GM23248 (cell line): ENCODE results near the gene PAK2. TPM values are rescaled to one million over a fixed set of nuclear protein-coding genes. Genes with fewer than 3 reads are reported as not detected.

ENCODE experiments used
- DNase-seq: peaks from one replicate; pipeline ENCODE4 v3.0.0-alpha.2; 2015
- H2AFZ ChIP-seq: fragments of 200-600 bp; sonication (generic); 2 replicates; pipeline ENCODE4 v1.6.1; 2016; ENCODE audit warnings: antibody characterized with exemption
- H3F3A ChIP-seq: fragments of 200-600 bp; sonication (generic); 2 replicates; pipeline ENCODE4 v1.6.1; 2016; ENCODE audit warnings: mild to moderate bottlenecking, antibody characterized with exemption, mixed run types; ENCODE audit not compliant: insufficient read depth
- H3K27ac ChIP-seq: fragments of 200-600 bp; sonication (generic); 2 replicates; pipeline ENCODE4 v1.5.1; 2016; ENCODE audit warnings: mild to moderate bottlenecking
- H3K27me3 ChIP-seq: fragments of 200-600 bp; sonication (generic); replicated peaks from 2 replicates; pipeline ENCODE4 v1.6.1; 2016; ENCODE audit warnings: mild to moderate bottlenecking; ENCODE audit not compliant: insufficient read depth
- H3K36me3 ChIP-seq: fragments of 200-600 bp; sonication (generic); 2 replicates; pipeline ENCODE4 v1.6.1; 2016; ENCODE audit warnings: low read depth, mild to moderate bottlenecking
- H3K4me1 ChIP-seq: fragments of 200-600 bp; sonication (generic); 2 replicates; pipeline ENCODE4 v1.6.1; 2016; ENCODE audit warnings: mild to moderate bottlenecking; ENCODE audit not compliant: insufficient read depth
- H3K4me2 ChIP-seq: fragments of 200-600 bp; sonication (generic); one replicate; pipeline ENCODE4 v1.6.1; 2016; ENCODE audit warnings: mild to moderate bottlenecking; ENCODE audit not compliant: unreplicated experiment
- H3K4me3 ChIP-seq: fragments of 200-600 bp; sonication (generic); 2 replicates; pipeline ENCODE4 v1.5.1; 2016; ENCODE audit warnings: mild to moderate bottlenecking
- H3K79me2 ChIP-seq: fragments of 200-600 bp; sonication (generic); 2 replicates; pipeline ENCODE4 v1.6.1; 2016; ENCODE audit warnings: mild to moderate bottlenecking; ENCODE audit not compliant: insufficient read depth
- H3K9ac ChIP-seq: fragments of 200-600 bp; sonication (generic); 2 replicates; pipeline ENCODE4 v1.6.1; 2016; ENCODE audit warnings: mild to moderate bottlenecking
- H3K9me2 ChIP-seq: fragments of 200-600 bp; sonication (generic); 2 replicates; pipeline ENCODE4 v1.6.1; 2016; ENCODE audit warnings: mixed run types, mild to moderate bottlenecking, moderate library complexity; ENCODE audit not compliant: insufficient read depth
- H3K9me3 ChIP-seq: fragments of 200-600 bp; sonication (generic); one replicate; pipeline ENCODE4 v1.6.1; 2017; ENCODE audit warnings: low read depth
- H4K20me1 ChIP-seq: fragments of 200-600 bp; sonication (generic); 2 replicates; pipeline ENCODE4 v1.6.0; 2016; ENCODE audit not compliant: insufficient read depth
- EZH2 ChIP-seq: fragments of 200-600 bp; sonication (generic); IDR thresholded peaks from 2 replicates; pipeline ENCODE4 v1.6.1; 2018; ENCODE audit warnings: antibody characterized with exemption, mild to moderate bottlenecking; ENCODE audit not compliant: insufficient read depth, poor library complexity, severe bottlenecking
- EZH2phosphoT487 ChIP-seq: fragments of 200-600 bp; sonication (generic); IDR thresholded peaks from 2 replicates; pipeline ENCODE4 v1.6.1; 2018; ENCODE audit warnings: antibody characterized with exemption, moderate library complexity, mild to moderate bottlenecking, low read depth; ENCODE audit not compliant: insufficient read depth
- WGBS, 2 experiments: methylation state at CpG; one replicate each; pipeline ENCODE4 v1.1.6; 2015 to 2017; ENCODE audit warnings: low lambda C conversion rate in 2 of 2, low coverage in 1 of 2; ENCODE audit errors: missing lambda C conversion rate in 2 of 2; 5-methylcytosine and 5-hydroxymethylcytosine counted together
- in situ Hi-C: fragments of 300-500 bp; cut with MboI; formaldehyde crosslinking; loops from 2 replicates; pipeline ENCODE4 v1.15.0; 2020
- polyA plus RNA-seq: library from polyadenylated mRNA; unstranded; fragments of >200 nt; fragmentation: Nextera tagmentation; extraction: Ambion mirVana; gene quantifications from 2 replicates; pipeline ENCODE4 v1.2.1, GENCODE V29; 2016
- total RNA-seq: library from RNA; depleted of rRNA; stranded (reverse); fragments of >200 nt; shearing (Covaris generic); gene quantifications from 2 replicates; pipeline ENCODE4 v1.2.3, GENCODE V29; 2014; rRNA removed

The PAK2 gene
- total RNA-seq: 22.6 and 24.4 TPM in 2 replicates
- 29.4 and 30.5 TPM in 2 replicates for polyA plus RNA-seq

GRCh38 chr3:196739671-196740480 is at the start of gene PAK2:
Gene PAK2, plus strand, starts transcription at chr3:196739857. Its CDS starts 42,790 bp downstream, at chr3:196782647.
- in situ Hi-C loops: no loop called here
- Histone ChIP-seq H4K20me1 (peaks cover 5% of the 10 kb centered on the region; the same call in 1 of the 2 replicates), H3K4me2 (peak within 1 kb of the TSS; percentile 93), H3K79me2 (peaks cover 49% of the 10 kb centered on the region), H3K4me3 (peak within 1 kb of the TSS; percentile 97), H3F3A (peaks cover 19% of the 10 kb centered on the region), H3K9ac (peak within 1 kb of the TSS; percentile 99), H3K27me3 (no peaks in the 10 kb centered on the region), H3K9me3 (no peaks in the 10 kb centered on the region), H2AFZ (peak within 1 kb of the TSS; percentile 73), H3K36me3 (0 out of 2 replicates have a peak, but pooled peaks cover under 1% of the 10 kb centered on the region), H3K27ac (peak within 1 kb of the TSS; percentile 99), H3K9me2 (no peaks in the 10 kb centered on the region), H3K4me1 (peaks cover 7% of the 10 kb centered on the region)
- TF ChIP-seq EZH2phosphoT487 (no peak), EZH2 (no peak)
- 0 to 1% methylated on average over 39 to 61 of the region's 86 CpGs for WGBS, 2 experiments
- peak; percentile 96 for DNase-seq

- Histone ChIP-seq H3K27ac (no peak overlapping the region), H4K20me1 (no peaks in the 10 kb centered on the region), H3K36me3 (no peaks in the 10 kb centered on the region), H3K4me3 (no peak overlapping the region), H3F3A (peaks cover 16% of the 10 kb centered on the region), H3K9ac (no peak overlapping the region), H2AFZ (no peak overlapping the region), H3K79me2 (no peaks in the 10 kb centered on the region), H3K27me3 (no peaks in the 10 kb centered on the region; the same call in 1 of the 2 replicates), H3K9me2 (no peaks in the 10 kb centered on the region), H3K9me3 (no peaks in the 10 kb centered on the region), H3K4me1 (peaks cover 16% of the 10 kb centered on the region), H3K4me2 (no peak overlapping the region)
- 86 to 89% methylated on average over 17 of the region's 17 CpGs for WGBS, 2 experiments
- TF ChIP-seq EZH2phosphoT487 (no peak), EZH2 (no peak)
- no peak for DNase-seq
- in situ Hi-C loops: loop anchor here (5.0 kb wide), 1 partner anchor 83 kb away; no protein-coding TSS in a partner anchor
These were observed 49.6 kb upstream of the PAK2 start for GRCh38 chr3:196689941-196690660.

- H3K4me1 ChIP-seq: peaks cover 14% of the 10 kb centered on the region
- H3K27me3 ChIP-seq: no peaks in the 10 kb centered on the region; the same call in 1 of the 2 replicates
- H3K79me2 ChIP-seq: no peaks in the 10 kb centered on the region
- H3K36me3 ChIP-seq: no peaks in the 10 kb centered on the region
- H3K4me2 ChIP-seq: no peak overlapping the region
- H3K4me3 ChIP-seq: no peak overlapping the region
- H4K20me1 ChIP-seq: no peaks in the 10 kb centered on the region
- TF ChIP-seq EZH2: no peak
- no peak for TF ChIP-seq EZH2phosphoT487
- peaks cover 16% of the 10 kb centered on the region for H3F3A ChIP-seq
- no peaks in the 10 kb centered on the region for H3K9me2 ChIP-seq
- no peak overlapping the region for H2AFZ ChIP-seq
- H3K27ac ChIP-seq: no peak overlapping the region
- H3K9ac ChIP-seq: no peak overlapping the region
- in situ Hi-C loops: no loop called here
- DNase-seq: no peak
- no peaks in the 10 kb centered on the region for H3K9me3 ChIP-seq
- WGBS, 2 experiments: 59 to 63% methylated on average over 8 of the region's 8 CpGs
These were observed 48.3 kb upstream of the PAK2 start for GRCh38 chr3:196691386-196691785.

- H3F3A ChIP-seq: no peaks in the 10 kb centered on the region
- no peak overlapping the region for H3K4me2 ChIP-seq
- H3K4me1 ChIP-seq: no peaks in the 10 kb centered on the region
- H2AFZ ChIP-seq: no peak overlapping the region
- no peak overlapping the region for H3K9ac ChIP-seq
- H3K9me2 ChIP-seq: no peaks in the 10 kb centered on the region
- TF ChIP-seq EZH2phosphoT487 (no peak), EZH2 (no peak)
- no peaks in the 10 kb centered on the region for H4K20me1 ChIP-seq
- 0% methylated on average over 1 of the region's 1 CpG for WGBS, 2 experiments
- no peaks in the 10 kb centered on the region for H3K36me3 ChIP-seq
- in situ Hi-C loops: no loop called here
- no peaks in the 10 kb centered on the region for H3K9me3 ChIP-seq
- peak; percentile 54 for DNase-seq
- no peaks in the 10 kb centered on the region; the same call in 1 of the 2 replicates for H3K27me3 ChIP-seq
- H3K4me3 ChIP-seq: no peak overlapping the region
- no peaks in the 10 kb centered on the region for H3K79me2 ChIP-seq
- no peak overlapping the region for H3K27ac ChIP-seq
These were observed 45.4 kb upstream of the PAK2 start for GRCh38 chr3:196694202-196694638.
